Smooth muscle cell (in vitro differentiated cells): Measurements from ENCODE around the gene UGT1A8. TPM values are rescaled to one million over a fixed set of nuclear protein-coding genes. Genes with fewer than 3 reads are reported as not detected.

Source experiments
- DNase-seq: peaks from one replicate; lab custom pipeline; 2025; ENCODE audit not compliant: unreplicated experiment; lab: John Stamatoyannopoulos, UW
- H2AFZ ChIP-seq: fragments of 200-600 bp; sonication (generic); 2 replicates; pipeline ENCODE4 v1.6.0; 2016; ENCODE audit warnings: antibody characterized with exemption, low read depth, mild to moderate bottlenecking
- H3F3A ChIP-seq: fragments of 200-600 bp; sonication (generic); 2 replicates; pipeline ENCODE4 v1.6.0; 2017; ENCODE audit warnings: antibody characterized with exemption, low read depth
- H3K27ac ChIP-seq: fragments of 200-600 bp; sonication (generic); 2 replicates; pipeline ENCODE4 v1.5.1; 2016; ENCODE audit warnings: low read depth, mild to moderate bottlenecking
- H3K27me3 ChIP-seq: fragments of 200-600 bp; sonication (generic); 2 replicates; pipeline ENCODE4 v1.6.1; 2016; ENCODE audit warnings: low read depth, mild to moderate bottlenecking
- H3K36me3 ChIP-seq: fragments of 200-600 bp; sonication (generic); 2 replicates; pipeline ENCODE4 v1.5.1; 2016; ENCODE audit warnings: low read depth
- H3K4me1 ChIP-seq: fragments of 200-600 bp; sonication (generic); 2 replicates; pipeline ENCODE4 v1.5.1; 2016; ENCODE audit warnings: low read depth
- H3K4me2 ChIP-seq: fragments of 200-600 bp; sonication (generic); 2 replicates; pipeline ENCODE4 v1.6.0; 2016; ENCODE audit warnings: mild to moderate bottlenecking
- H3K4me3 ChIP-seq: fragments of 200-600 bp; sonication (generic); 2 replicates; pipeline ENCODE4 v1.5.1; 2016; ENCODE audit warnings: mild to moderate bottlenecking
- H3K79me2 ChIP-seq: fragments of 200-600 bp; sonication (generic); 2 replicates; pipeline ENCODE4 v1.6.0; 2016; ENCODE audit warnings: low read depth, mild to moderate bottlenecking
- H3K9ac ChIP-seq: fragments of 200-600 bp; sonication (generic); 2 replicates; pipeline ENCODE4 v1.6.0; 2016; ENCODE audit warnings: low read depth
- H3K9me3 ChIP-seq: fragments of 200-600 bp; sonication (generic); replicated peaks from 2 replicates; pipeline ENCODE4 v1.5.1; 2016; ENCODE audit warnings: low read depth
- H4K20me1 ChIP-seq: fragments of 200-600 bp; sonication (generic); 2 replicates; pipeline ENCODE4 v1.6.0; 2016; ENCODE audit warnings: low read depth
- WGBS: methylation state at CpG from one replicate; pipeline ENCODE4 v1.1.7; 2016; ENCODE audit warnings: low lambda C conversion rate; 5-methylcytosine and 5-hydroxymethylcytosine counted together
- polyA plus RNA-seq: library from polyadenylated mRNA; unstranded; fragments of >200 nt; fragmentation: Nextera tagmentation; extraction: Ambion mirVana; gene quantifications from 2 replicates; pipeline ENCODE4 v1.2.1, GENCODE V29; 2016
- total RNA-seq: library from RNA; depleted of rRNA; stranded (reverse); fragments of >200 nt; gene quantifications from 2 replicates; pipeline ENCODE4 v1.2.3, GENCODE V29; 2014
- TF ChIP-seq, protein P1 (sequence below): fragments of 200-600 bp; sonication (generic); IDR thresholded peaks from 2 replicates; pipeline ENCODE4 v1.5.1; 2017; ENCODE audit warnings: borderline replicate concordance, mild to moderate bottlenecking, antibody characterized with exemption; ENCODE audit not compliant: insufficient read depth, poor library complexity, severe bottlenecking

Gene UGT1A8
- total and polyA plus RNA-seq, 2 experiments from 2014 or later, result not detected

DNA sequence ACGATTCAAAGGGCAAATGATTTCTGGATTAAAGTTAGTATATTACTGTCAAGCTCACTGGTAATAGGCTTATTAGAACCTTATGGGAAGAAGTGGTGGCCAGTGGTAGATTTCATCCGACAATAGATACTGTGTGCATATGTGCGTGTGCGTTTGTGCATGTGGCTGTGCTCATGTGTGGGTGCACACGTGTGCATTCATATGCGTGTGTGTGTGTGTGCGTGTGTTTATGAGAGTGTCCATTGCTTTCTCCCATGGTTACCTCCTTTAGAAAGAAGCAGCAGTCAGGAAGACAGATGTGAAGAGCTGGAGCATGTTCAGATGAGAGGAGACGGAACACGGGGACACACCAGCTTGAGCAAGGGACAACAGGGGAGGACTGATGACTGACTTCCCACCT lies 151.8 kb downstream of the UGT1A8 start:
- TF ChIP-seq, protein P1, sequence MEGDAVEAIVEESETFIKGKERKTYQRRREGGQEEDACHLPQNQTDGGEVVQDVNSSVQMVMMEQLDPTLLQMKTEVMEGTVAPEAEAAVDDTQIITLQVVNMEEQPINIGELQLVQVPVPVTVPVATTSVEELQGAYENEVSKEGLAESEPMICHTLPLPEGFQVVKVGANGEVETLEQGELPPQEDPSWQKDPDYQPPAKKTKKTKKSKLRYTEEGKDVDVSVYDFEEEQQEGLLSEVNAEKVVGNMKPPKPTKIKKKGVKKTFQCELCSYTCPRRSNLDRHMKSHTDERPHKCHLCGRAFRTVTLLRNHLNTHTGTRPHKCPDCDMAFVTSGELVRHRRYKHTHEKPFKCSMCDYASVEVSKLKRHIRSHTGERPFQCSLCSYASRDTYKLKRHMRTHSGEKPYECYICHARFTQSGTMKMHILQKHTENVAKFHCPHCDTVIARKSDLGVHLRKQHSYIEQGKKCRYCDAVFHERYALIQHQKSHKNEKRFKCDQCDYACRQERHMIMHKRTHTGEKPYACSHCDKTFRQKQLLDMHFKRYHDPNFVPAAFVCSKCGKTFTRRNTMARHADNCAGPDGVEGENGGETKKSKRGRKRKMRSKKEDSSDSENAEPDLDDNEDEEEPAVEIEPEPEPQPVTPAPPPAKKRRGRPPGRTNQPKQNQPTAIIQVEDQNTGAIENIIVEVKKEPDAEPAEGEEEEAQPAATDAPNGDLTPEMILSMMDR, result no peak
- no peaks in the 10 kb centered on the region for H3K4me1 ChIP-seq

DNA sequence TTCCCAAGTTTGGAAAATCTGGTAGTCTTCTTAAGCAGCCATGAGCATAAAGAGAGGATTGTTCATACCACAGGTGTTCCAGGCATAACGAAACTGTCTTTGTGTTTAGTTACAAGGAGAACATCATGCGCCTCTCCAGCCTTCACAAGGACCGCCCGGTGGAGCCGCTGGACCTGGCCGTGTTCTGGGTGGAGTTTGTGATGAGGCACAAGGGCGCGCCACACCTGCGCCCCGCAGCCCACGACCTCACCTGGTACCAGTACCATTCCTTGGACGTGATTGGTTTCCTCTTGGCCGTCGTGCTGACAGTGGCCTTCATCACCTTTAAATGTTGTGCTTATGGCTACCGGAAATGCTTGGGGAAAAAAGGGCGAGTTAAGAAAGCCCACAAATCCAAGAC lies 154.7 kb downstream of the UGT1A8 start:
- Histone ChIP-seq H3K79me2 (no peaks in the 10 kb centered on the region), H3F3A (no peaks in the 10 kb centered on the region), H3K27me3 (no peaks in the 10 kb centered on the region), H3K4me2 (no peak overlapping the region), H3K9me3 (no peaks in the 10 kb centered on the region), H3K4me3 (no peak overlapping the region), H3K36me3 (no peaks in the 10 kb centered on the region), H3K4me1 (no peaks in the 10 kb centered on the region), H2AFZ (no peak overlapping the region), H3K27ac (no peak overlapping the region), H4K20me1 (no peaks in the 10 kb centered on the region), H3K9ac (no peak overlapping the region)
- TF ChIP-seq, protein P1, result no peak
- 91% methylated on average over 16 of the region's 16 CpGs for WGBS
- DNase-seq, result no peak

More for the DNA sequence above, 151.8 kb downstream of the UGT1A8 start:
- no peaks in the 10 kb centered on the region for H3K9me3 ChIP-seq
- no peak overlapping the region for H3K4me2 ChIP-seq
- no peak for DNase-seq
- no peaks in the 10 kb centered on the region for H4K20me1 ChIP-seq
- no peaks in the 10 kb centered on the region for H3K27me3 ChIP-seq
- no peaks in the 10 kb centered on the region for H3K79me2 ChIP-seq
- no peak overlapping the region for H3K27ac ChIP-seq
- no peak overlapping the region for H2AFZ ChIP-seq
- no peak overlapping the region for H3K4me3 ChIP-seq
- WGBS, result 93% methylated on average over 9 of the region's 9 CpGs
- H3K9ac ChIP-seq, result no peak overlapping the region
- no peaks in the 10 kb centered on the region for H3K36me3 ChIP-seq
- H3F3A ChIP-seq, result no peaks in the 10 kb centered on the region

DNA sequence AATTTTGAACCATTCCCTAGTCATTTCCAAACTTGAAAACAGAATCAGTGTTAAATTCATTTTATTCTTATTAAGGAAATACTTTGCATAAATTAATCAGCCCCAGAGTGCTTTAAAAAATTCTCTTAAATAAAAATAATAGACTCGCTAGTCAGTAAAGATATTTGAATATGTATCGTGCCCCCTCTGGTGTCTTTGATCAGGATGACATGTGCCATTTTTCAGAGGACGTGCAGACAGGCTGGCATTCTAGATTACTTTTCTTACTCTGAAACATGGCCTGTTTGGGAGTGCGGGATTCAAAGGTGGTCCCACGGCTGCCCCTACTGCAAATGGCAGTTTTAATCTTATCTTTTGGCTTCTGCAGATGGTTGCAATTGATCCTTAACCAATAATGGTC lies 155.2 kb downstream of the UGT1A8 start:
- Histone ChIP-seq H3K27me3 (no peaks in the 10 kb centered on the region), H3K4me3 (no peak overlapping the region), H2AFZ (no peak overlapping the region), H4K20me1 (no peaks in the 10 kb centered on the region), H3K27ac (no peak overlapping the region), H3K36me3 (no peaks in the 10 kb centered on the region), H3K4me1 (no peaks in the 10 kb centered on the region), H3K9me3 (no peaks in the 10 kb centered on the region), H3K9ac (no peak overlapping the region), H3K79me2 (no peaks in the 10 kb centered on the region), H3K4me2 (no peak overlapping the region), H3F3A (no peaks in the 10 kb centered on the region)
- WGBS, result 79% methylated on average over 5 of the region's 5 CpGs
- no peak for DNase-seq
- TF ChIP-seq, protein P1, result no peak

DNA sequence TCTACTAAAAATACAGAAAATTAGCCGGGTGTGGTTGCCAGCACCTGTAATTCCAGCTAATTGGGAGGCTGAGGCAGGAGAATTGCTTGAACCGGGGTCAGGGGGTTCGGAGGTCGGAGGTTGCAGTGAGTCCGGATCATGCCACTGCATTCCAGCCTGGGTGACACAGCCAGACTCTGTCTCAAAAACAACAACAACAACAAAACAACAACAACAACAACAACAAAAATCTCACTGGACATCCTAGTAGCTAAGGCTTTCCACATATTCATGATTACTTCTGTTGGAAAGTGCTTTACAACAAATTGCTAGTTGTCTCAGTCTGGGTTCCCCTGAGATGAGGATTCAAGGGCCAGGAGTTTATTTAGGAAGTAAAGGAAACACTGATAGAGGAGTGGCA lies 156.4 kb downstream of the UGT1A8 start:
- Histone ChIP-seq H4K20me1 (no peaks in the 10 kb centered on the region), H3K9ac (no peak overlapping the region), H3F3A (no peaks in the 10 kb centered on the region), H3K4me3 (no peak overlapping the region), H3K27me3 (no peaks in the 10 kb centered on the region), H3K79me2 (no peaks in the 10 kb centered on the region), H3K9me3 (no peaks in the 10 kb centered on the region), H3K4me2 (no peak overlapping the region), H2AFZ (no peak overlapping the region), H3K27ac (no peak overlapping the region), H3K36me3 (no peaks in the 10 kb centered on the region), H3K4me1 (no peaks in the 10 kb centered on the region)
- DNase-seq, result no peak
- 89% methylated on average over 5 of the region's 5 CpGs for WGBS
- TF ChIP-seq, protein P1, result no peak
